Transverse colon (tissue), 4 donors: Measurements from ENCODE around the gene SRRM4.

Experiments used
- EP300 ChIP-seq: sonication (generic); formaldehyde crosslinking; IDR thresholded peaks from one replicate; pipeline ENCODE4 v1.6.1; 2017; ENCODE audit warnings: antibody characterized with exemption, low read depth
- POLR2A ChIP-seq: fragments of 450-650 bp; IDR thresholded peaks from one replicate; pipeline ENCODE4 v1.6.1; 2016; ENCODE audit warnings: antibody characterized with exemption, mild to moderate bottlenecking, moderate library complexity
- POLR2AphosphoS5 ChIP-seq, 3 donors: sonication (generic); formaldehyde crosslinking; IDR thresholded peaks; one replicate each; pipeline ENCODE4 v1.6.1; 2016; ENCODE audit warnings: antibody characterized with exemption in 3 of 3
- TF ChIP-seq, protein P1 (sequence below), 5 experiments: fragments of 200-600 bp in 3 of 5; fragments of 450-650 bp in 2 of 5; sonication (generic) in 3 of 5; IDR thresholded peaks; 1 replicate in 2 of 5; 2 replicates in 3 of 5; pipeline ENCODE4 v1.5.1; 2016 to 2017; ENCODE audit warnings: antibody characterized with exemption in 5 of 5, inconsistent platforms in 3 of 5, mild to moderate bottlenecking in 2 of 5, moderate library complexity in 1 of 5

DNA sequence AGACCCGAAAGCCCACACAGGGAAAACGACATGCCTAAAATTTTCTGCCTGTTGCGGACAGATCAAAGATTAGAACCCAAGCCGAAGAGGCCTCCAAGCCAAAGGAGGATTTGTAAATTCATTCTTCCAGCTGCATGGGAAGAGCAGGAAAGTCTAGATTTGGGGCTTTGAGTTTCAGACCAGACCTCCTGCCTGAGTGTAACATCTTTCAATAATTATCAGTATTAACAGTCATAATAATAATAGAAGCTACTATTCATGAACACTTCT is 195.7 kb downstream of the SRRM4 start:
- TF ChIP-seq, protein P1, sequence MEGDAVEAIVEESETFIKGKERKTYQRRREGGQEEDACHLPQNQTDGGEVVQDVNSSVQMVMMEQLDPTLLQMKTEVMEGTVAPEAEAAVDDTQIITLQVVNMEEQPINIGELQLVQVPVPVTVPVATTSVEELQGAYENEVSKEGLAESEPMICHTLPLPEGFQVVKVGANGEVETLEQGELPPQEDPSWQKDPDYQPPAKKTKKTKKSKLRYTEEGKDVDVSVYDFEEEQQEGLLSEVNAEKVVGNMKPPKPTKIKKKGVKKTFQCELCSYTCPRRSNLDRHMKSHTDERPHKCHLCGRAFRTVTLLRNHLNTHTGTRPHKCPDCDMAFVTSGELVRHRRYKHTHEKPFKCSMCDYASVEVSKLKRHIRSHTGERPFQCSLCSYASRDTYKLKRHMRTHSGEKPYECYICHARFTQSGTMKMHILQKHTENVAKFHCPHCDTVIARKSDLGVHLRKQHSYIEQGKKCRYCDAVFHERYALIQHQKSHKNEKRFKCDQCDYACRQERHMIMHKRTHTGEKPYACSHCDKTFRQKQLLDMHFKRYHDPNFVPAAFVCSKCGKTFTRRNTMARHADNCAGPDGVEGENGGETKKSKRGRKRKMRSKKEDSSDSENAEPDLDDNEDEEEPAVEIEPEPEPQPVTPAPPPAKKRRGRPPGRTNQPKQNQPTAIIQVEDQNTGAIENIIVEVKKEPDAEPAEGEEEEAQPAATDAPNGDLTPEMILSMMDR (IDR thresholded peaks at IDR 0.05) = no peak
- TF ChIP-seq POLR2AphosphoS5 (IDR thresholded peaks at IDR 0.05) (no peak), EP300 (no peak), POLR2A (no peak)
